ENCODE measurements around the gene EXOC2. TPM values are rescaled to one million over a fixed set of nuclear protein-coding genes. Genes with fewer than 3 reads are reported as not detected.
A peak's percentile ranks its signal among the peaks of the same experiment; 100 is the strongest.

EXOC2 gene
- total RNA-seq, 1 donor from 2014 or later, result 44.4 TPM

DNA sequence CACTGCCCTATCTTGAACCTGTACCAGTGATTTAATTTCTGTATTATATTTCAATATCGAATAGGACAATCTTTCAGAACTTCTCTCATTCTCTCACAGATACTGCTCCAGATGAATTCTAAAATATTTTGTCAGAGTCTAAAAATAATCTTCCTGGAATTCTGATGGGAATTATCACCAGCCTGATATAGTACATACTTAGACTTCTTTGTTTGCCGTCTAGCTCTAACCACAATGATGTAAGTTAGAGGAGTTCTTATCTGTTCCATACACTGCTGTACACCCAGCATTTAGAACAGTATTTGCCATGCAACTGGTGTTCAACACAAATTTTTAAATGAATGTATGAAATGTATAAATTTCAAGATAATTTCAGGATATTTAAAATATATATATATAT is 34.7 kb downstream of the EXOC2 start:
- no peaks in the 10 kb centered on the region for H3K27me3 Mint-ChIP-seq (ENCODE audit: low read depth, unreplicated experiment)
- no peak for TF ChIP-seq EZH2 (IDR thresholded peaks at IDR 0.05; ENCODE audit: insufficient read depth, low read length)
- TF ChIP-seq, protein P1, sequence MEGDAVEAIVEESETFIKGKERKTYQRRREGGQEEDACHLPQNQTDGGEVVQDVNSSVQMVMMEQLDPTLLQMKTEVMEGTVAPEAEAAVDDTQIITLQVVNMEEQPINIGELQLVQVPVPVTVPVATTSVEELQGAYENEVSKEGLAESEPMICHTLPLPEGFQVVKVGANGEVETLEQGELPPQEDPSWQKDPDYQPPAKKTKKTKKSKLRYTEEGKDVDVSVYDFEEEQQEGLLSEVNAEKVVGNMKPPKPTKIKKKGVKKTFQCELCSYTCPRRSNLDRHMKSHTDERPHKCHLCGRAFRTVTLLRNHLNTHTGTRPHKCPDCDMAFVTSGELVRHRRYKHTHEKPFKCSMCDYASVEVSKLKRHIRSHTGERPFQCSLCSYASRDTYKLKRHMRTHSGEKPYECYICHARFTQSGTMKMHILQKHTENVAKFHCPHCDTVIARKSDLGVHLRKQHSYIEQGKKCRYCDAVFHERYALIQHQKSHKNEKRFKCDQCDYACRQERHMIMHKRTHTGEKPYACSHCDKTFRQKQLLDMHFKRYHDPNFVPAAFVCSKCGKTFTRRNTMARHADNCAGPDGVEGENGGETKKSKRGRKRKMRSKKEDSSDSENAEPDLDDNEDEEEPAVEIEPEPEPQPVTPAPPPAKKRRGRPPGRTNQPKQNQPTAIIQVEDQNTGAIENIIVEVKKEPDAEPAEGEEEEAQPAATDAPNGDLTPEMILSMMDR (IDR thresholded peaks at IDR 0.05; ENCODE audit: insufficient read depth, low read depth, low read length), result no peak
- Histone ChIP-seq H3K9me3 (ENCODE audit: insufficient read depth, low read depth, low read length) (no peaks in the 10 kb centered on the region), H3K36me3 (ENCODE audit: insufficient read depth, low read length) (no peaks in the 10 kb centered on the region), H4K20me1 (ENCODE audit: insufficient read depth, low read length) (peaks cover 16% of the 10 kb centered on the region), H2AFZ (ENCODE audit: low read depth, low read length) (no peak overlapping the region), H3K9ac (ENCODE audit: low read length) (peak overlapping the region; percentile 78), H3K27me3 (ENCODE audit: insufficient read depth, low read length) (no peaks in the 10 kb centered on the region), H3K4me2 (ENCODE audit: low read length) (peak overlapping the region; percentile 64), H3K4me3 (ENCODE audit: insufficient read depth, low read depth, low read length) (no peak overlapping the region), H3K27ac (ENCODE audit: low read depth, low read length) (peak overlapping the region; percentile 92), H3K79me2 (ENCODE audit: insufficient read depth, low read length) (peaks cover 61% of the 10 kb centered on the region), H3K4me1 (ENCODE audit: insufficient read depth, low read length) (peaks cover 10% of the 10 kb centered on the region)
- FAIRE-seq (peak; percentile 91), DNase-seq (ENCODE audit: low read depth) (peak; percentile 94)
- peak overlapping the region; percentile 18 for H3K4me3 Mint-ChIP-seq (ENCODE audit: unreplicated experiment)
- H3K36me3 Mint-ChIP-seq (ENCODE audit: low read depth, unreplicated experiment), result peaks cover 7% of the 10 kb centered on the region
- H3K9me3 Mint-ChIP-seq (ENCODE audit: unreplicated experiment), result no peaks in the 10 kb centered on the region
- peak overlapping the region; percentile 99 for H3K27ac Mint-ChIP-seq (ENCODE audit: unreplicated experiment)
- peaks cover 48% of the 10 kb centered on the region for H3K4me1 Mint-ChIP-seq (ENCODE audit: low read depth, unreplicated experiment)

DNA sequence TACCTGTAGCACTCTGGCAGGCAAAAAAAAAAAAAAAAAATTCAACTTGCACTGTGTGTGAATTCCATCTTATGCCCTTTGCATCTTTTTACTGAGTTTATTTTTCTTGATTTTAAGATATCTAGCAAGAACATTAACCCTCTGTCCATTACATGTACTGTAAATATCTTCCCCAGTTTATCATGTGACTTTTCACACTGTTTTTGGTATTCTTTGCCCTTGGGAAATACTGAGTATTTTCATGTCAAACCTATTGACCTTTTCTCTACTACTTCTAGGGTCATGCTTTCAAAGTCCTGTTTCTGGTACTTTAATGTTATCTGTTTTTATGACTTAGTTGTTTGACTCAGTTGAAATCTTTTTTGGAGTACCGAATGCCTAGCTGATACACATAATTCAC is 35.2 kb downstream of the EXOC2 start:
- peak overlapping the region; percentile 18 for H3K4me3 Mint-ChIP-seq (ENCODE audit: unreplicated experiment)
- Histone ChIP-seq H3K4me1 (ENCODE audit: insufficient read depth, low read length) (peaks cover 10% of the 10 kb centered on the region), H3K4me3 (ENCODE audit: insufficient read depth, low read depth, low read length) (no peak overlapping the region), H4K20me1 (ENCODE audit: insufficient read depth, low read length) (peaks cover 21% of the 10 kb centered on the region), H3K9me3 (ENCODE audit: insufficient read depth, low read depth, low read length) (no peaks in the 10 kb centered on the region), H3K27ac (ENCODE audit: low read depth, low read length) (peak overlapping the region; percentile 92), H3K79me2 (ENCODE audit: insufficient read depth, low read length) (peaks cover 56% of the 10 kb centered on the region), H3K27me3 (ENCODE audit: insufficient read depth, low read length) (no peaks in the 10 kb centered on the region), H2AFZ (ENCODE audit: low read depth, low read length) (no peak overlapping the region), H3K36me3 (ENCODE audit: insufficient read depth, low read length) (no peaks in the 10 kb centered on the region), H3K4me2 (ENCODE audit: low read length) (peak overlapping the region; percentile 64), H3K9ac (ENCODE audit: low read length) (peak overlapping the region; percentile 78)
- H3K9me3 Mint-ChIP-seq (ENCODE audit: unreplicated experiment), result no peaks in the 10 kb centered on the region
- H3K27me3 Mint-ChIP-seq (ENCODE audit: low read depth, unreplicated experiment), result no peaks in the 10 kb centered on the region
- TF ChIP-seq, protein P1 (IDR thresholded peaks at IDR 0.05; ENCODE audit: insufficient read depth, low read depth, low read length), result no peak
- TF ChIP-seq EZH2 (IDR thresholded peaks at IDR 0.05; ENCODE audit: insufficient read depth, low read length), result no peak
- peaks cover 10% of the 10 kb centered on the region for H3K36me3 Mint-ChIP-seq (ENCODE audit: low read depth, unreplicated experiment)
- peaks cover 53% of the 10 kb centered on the region for H3K4me1 Mint-ChIP-seq (ENCODE audit: low read depth, unreplicated experiment)
- H3K27ac Mint-ChIP-seq (ENCODE audit: unreplicated experiment), result peak overlapping the region; percentile 99
- no peak for DNase-seq (ENCODE audit: low read depth)
- FAIRE-seq, result no peak

DNA sequence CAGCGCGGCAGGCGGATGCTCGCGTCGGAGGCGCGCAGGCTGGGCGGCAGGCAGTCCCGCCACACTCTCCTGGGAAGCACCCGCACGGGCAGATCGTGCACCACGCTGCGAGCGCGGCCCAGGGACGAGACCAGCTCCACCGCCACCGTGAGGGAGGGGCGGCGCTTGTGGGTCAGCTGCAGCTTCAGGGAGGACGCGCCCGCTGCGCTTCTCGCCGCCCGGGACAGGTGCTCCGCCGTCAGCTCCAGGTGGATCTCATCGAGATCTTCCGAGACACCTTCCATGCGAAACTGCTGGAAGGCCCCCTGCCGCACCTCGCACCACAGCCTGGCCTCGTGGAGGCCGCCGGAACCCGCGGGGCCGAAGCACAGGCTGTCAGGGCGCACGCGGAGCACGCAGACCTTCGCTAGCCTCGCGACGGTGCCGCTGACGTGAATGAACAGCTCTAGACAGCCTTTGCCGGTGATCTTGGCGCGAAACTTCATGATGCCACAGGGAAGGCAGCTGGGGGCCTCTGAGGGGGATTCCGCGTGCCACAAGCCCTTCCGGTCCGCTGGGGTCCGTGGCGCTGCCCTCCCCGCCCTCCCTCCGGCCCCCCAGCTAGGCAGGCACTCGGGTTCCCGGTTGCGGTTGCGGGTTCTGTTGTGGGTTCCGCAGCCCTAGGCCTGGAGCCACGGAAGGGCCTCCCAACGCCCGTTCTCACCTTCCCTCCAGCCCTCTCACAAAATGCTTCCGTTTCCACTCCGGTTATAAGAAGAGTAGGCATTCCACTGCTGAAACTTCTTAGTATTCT is 36.3 kb downstream of the EXOC2 start, which contains the start of gene HUS1B:
TSS of gene HUS1B (minus strand) at position 641 of the 793 bp plus-strand sequence. CDS start at position 485, 156 bp downstream.
- peak within 1 kb of the TSS; percentile 92 for H3K27ac ChIP-seq (ENCODE audit: low read depth, low read length)
- H3K4me3 ChIP-seq (ENCODE audit: insufficient read depth, low read depth, low read length), result no peak within 1 kb of the TSS
- peak within 1 kb of the TSS; percentile 78 for H3K9ac ChIP-seq (ENCODE audit: low read length)
- DNase-seq (ENCODE audit: low read depth) (no peak), FAIRE-seq (no peak)
- H4K20me1 ChIP-seq (ENCODE audit: insufficient read depth, low read length), result peaks cover 23% of the 10 kb centered on the region
- no peaks in the 10 kb centered on the region for H3K27me3 ChIP-seq (ENCODE audit: insufficient read depth, low read length)
- Mint-ChIP-seq H3K27ac (ENCODE audit: unreplicated experiment) (peak within 1 kb of the TSS; percentile 99), H3K36me3 (ENCODE audit: low read depth, unreplicated experiment) (peaks cover 10% of the 10 kb centered on the region), H3K9me3 (ENCODE audit: unreplicated experiment) (no peaks in the 10 kb centered on the region), H3K27me3 (ENCODE audit: low read depth, unreplicated experiment) (no peaks in the 10 kb centered on the region), H3K4me1 (ENCODE audit: low read depth, unreplicated experiment) (peaks cover 49% of the 10 kb centered on the region), H3K4me3 (ENCODE audit: unreplicated experiment) (peak within 1 kb of the TSS; percentile 18)
- H3K79me2 ChIP-seq (ENCODE audit: insufficient read depth, low read length), result peaks cover 46% of the 10 kb centered on the region
- H2AFZ ChIP-seq (ENCODE audit: low read depth, low read length), result no peak within 1 kb of the TSS
- peaks cover 10% of the 10 kb centered on the region for H3K4me1 ChIP-seq (ENCODE audit: insufficient read depth, low read length)
- H3K9me3 ChIP-seq (ENCODE audit: insufficient read depth, low read depth, low read length), result no peaks in the 10 kb centered on the region
- TF ChIP-seq, protein P1 (IDR thresholded peaks at IDR 0.05; ENCODE audit: insufficient read depth, low read depth, low read length), result no peak
- TF ChIP-seq EZH2 (IDR thresholded peaks at IDR 0.05; ENCODE audit: insufficient read depth, low read length), result no peak
- peak within 1 kb of the TSS; percentile 64 for H3K4me2 ChIP-seq (ENCODE audit: low read length)
- H3K36me3 ChIP-seq (ENCODE audit: insufficient read depth, low read length), result no peaks in the 10 kb centered on the region
